Spleen (tissue), 11 donors: ENCODE results near the gene MMGT1. TPM values are rescaled to one million over a fixed set of nuclear protein-coding genes. Genes with fewer than 3 reads are reported as not detected.

Source experiments
- DNase-seq: peaks from one replicate; pipeline ENCODE4 v3.0.0-alpha.2; 2020
- H3K27ac ChIP-seq, 8 donors: fragments of 200-600 bp; sonication (generic) in 7 of 8; 1 replicate in 4 of 8; 2 replicates in 4 of 8; pipeline versions ENCODE4 v1.5.0 to v1.8.0; 2016 to 2021; ENCODE audit warnings: inconsistent platforms in 4 of 8, mild to moderate bottlenecking in 4 of 8, moderate library complexity in 1 of 8
- H3K27me3 ChIP-seq, 7 donors: fragments of 200-600 bp; sonication (generic) in 6 of 7; replicated peaks in 1 of 7; 1 replicate in 4 of 7; 2 replicates in 3 of 7; pipeline versions ENCODE4 v1.5.0 to v1.8.0; 2016 to 2021; ENCODE audit warnings: inconsistent platforms in 3 of 7, mild to moderate bottlenecking in 1 of 7
- H3K36me3 ChIP-seq, 6 donors: fragments of 200-600 bp; sonication (generic) in 5 of 6; 1 replicate in 4 of 6; 2 replicates in 2 of 6; pipeline versions ENCODE4 v1.5.0 to v1.8.0; 2016 to 2021; ENCODE audit warnings: inconsistent platforms in 2 of 6
- H3K4me1 ChIP-seq, 6 donors: fragments of 200-600 bp; sonication (generic) in 5 of 6; 1 replicate in 3 of 6; 2 replicates in 3 of 6; pipeline versions ENCODE4 v1.5.0 to v1.8.0; 2016 to 2021; ENCODE audit warnings: inconsistent platforms in 3 of 6
- H3K4me3 ChIP-seq, 8 donors: fragments of 200-600 bp; sonication (generic) in 7 of 8; 1 replicate in 4 of 8; 2 replicates in 4 of 8; pipeline versions ENCODE4 v1.5.0 to v1.8.0; 2016 to 2021; ENCODE audit warnings: inconsistent platforms in 4 of 8, mild to moderate bottlenecking in 4 of 8, moderate library complexity in 2 of 8
- H3K9me3 ChIP-seq, 8 donors: fragments of 200-600 bp; sonication (generic) in 7 of 8; 1 replicate in 4 of 8; 2 replicates in 4 of 8; pipeline versions ENCODE4 v1.5.0 to v1.8.0; 2016 to 2021; ENCODE audit warnings: inconsistent platforms in 4 of 8
- POLR2A ChIP-seq, 3 donors: fragments of 450-650 bp; IDR thresholded peaks; one replicate each; pipeline ENCODE4 v1.5.1; 2017; ENCODE audit warnings: antibody characterized with exemption in 3 of 3, mild to moderate bottlenecking in 1 of 3
- POLR2AphosphoS5 ChIP-seq, 3 donors: sonication (generic); formaldehyde crosslinking; IDR thresholded peaks; one replicate each; pipeline ENCODE4 v1.5.1; 2017; ENCODE audit warnings: antibody characterized with exemption in 3 of 3
- WGBS, 5 donors: extraction: QIAGEN DNeasy Blood & Tissue Kit in 3 of 5; methylation state at CpG; one replicate each; pipeline versions ENCODE4 v1.1.5 to v1.1.7; 2013 to 2018; 5-methylcytosine and 5-hydroxymethylcytosine counted together
- intact Hi-C: fragments of 100-400 bp; cut with DNase I; formaldehyde crosslinking; loops from one replicate; pipeline ENCODE4 v1.15.0; 2023; ENCODE audit warnings: low total_unique reads
- polyA plus RNA-seq, 3 donors: library from polyadenylated mRNA; stranded (reverse); fragments of 200-250 nt; gene quantifications; one replicate each; pipeline ENCODE4 v1.2.1, GENCODE V29; 2013
- total RNA-seq, 7 donors: library from RNA; depleted of rRNA in 3 of 7; stranded (reverse); fragments of >200 nt in 3 of 7; fragmentation: NEBNext Ultra II Directional in 4 of 7; extraction: Animal tissue kit (Norgen Biotek cat#: 25700) in 4 of 7; gene quantifications; one replicate each; pipeline versions ENCODE4 v1.1.0 to v1.2.1, GENCODE V29; 2016 to 2021
- TF ChIP-seq, protein P1 (sequence below), 11 experiments: fragments of 200-600 bp in 7 of 11; fragments of 450-650 bp in 4 of 11; sonication (generic) in 4 of 11; IDR thresholded peaks in 8 of 11; conservative IDR thresholded peaks in 3 of 11; 1 replicate in 7 of 11; 2 replicates in 4 of 11; pipeline versions ENCODE4 v1.4.0 to v1.8.0; 2016 to 2021; ENCODE audit warnings: antibody characterized with exemption in 11 of 11, inconsistent platforms in 4 of 11, mild to moderate bottlenecking in 1 of 11
- donor health status: healthy with polysubstance abuse.
- donor health status: DM: no; HTN: no; CAD: no; lungs with moderate emphysema.
- donor health status: DM: no; HTN: no; CAD: no.
- donor health status: Bipolar disorder and iron deficiency.
- donor health status: healthy.
- donor health status: DM: no; HTN: no; CAD: no.
- donor health status: DM: yes; HTN: yes; CAD: no.

Gene MMGT1
- total and polyA plus RNA-seq, 10 donors: 2.5 to 25.7 (median 19.0) TPM

DNA sequence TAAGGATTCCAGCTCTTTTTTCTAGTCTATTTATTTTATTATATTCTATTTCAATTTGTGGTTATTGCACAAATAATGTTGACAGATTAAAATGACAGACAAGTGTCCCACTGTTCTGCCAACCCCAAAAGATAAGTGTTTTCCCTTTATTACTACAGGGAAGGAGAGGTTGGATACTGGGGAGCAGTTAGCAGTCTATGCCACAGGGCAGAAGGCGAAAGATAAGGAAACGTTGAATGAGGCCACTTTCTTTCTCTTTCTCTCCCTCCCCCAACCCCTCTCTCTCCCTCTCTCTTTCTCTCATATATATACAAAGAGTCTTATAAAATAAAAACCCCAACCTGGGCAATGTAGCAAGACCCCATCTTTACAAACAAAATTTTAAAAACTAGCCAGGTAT, 43.1 kb upstream of the MMGT1 start:
- TF ChIP-seq POLR2A (IDR thresholded peaks at IDR 0.05): no peak
- no peak for TF ChIP-seq POLR2AphosphoS5 (IDR thresholded peaks at IDR 0.05)
- TF ChIP-seq, protein P1, sequence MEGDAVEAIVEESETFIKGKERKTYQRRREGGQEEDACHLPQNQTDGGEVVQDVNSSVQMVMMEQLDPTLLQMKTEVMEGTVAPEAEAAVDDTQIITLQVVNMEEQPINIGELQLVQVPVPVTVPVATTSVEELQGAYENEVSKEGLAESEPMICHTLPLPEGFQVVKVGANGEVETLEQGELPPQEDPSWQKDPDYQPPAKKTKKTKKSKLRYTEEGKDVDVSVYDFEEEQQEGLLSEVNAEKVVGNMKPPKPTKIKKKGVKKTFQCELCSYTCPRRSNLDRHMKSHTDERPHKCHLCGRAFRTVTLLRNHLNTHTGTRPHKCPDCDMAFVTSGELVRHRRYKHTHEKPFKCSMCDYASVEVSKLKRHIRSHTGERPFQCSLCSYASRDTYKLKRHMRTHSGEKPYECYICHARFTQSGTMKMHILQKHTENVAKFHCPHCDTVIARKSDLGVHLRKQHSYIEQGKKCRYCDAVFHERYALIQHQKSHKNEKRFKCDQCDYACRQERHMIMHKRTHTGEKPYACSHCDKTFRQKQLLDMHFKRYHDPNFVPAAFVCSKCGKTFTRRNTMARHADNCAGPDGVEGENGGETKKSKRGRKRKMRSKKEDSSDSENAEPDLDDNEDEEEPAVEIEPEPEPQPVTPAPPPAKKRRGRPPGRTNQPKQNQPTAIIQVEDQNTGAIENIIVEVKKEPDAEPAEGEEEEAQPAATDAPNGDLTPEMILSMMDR (IDR thresholded peaks at IDR 0.05 in 8 of 11, conservative IDR thresholded peaks at IDR 0.05 in 3 of 11): no peak
- no peaks in the 10 kb centered on the region for H3K27me3 ChIP-seq
- H3K27ac ChIP-seq: no peak overlapping the region
- DNase-seq: no peak
- peaks cover 0 to 89% (median 0%) of the 10 kb centered on the region in 6 donors for H3K36me3 ChIP-seq
- H3K4me1 ChIP-seq: no peaks in the 10 kb centered on the region
- intact Hi-C loops: no loop called here
- 72 to 100% (median 96%) methylated on average over 2 of the region's 2 CpGs for WGBS, 5 donors
- no peak overlapping the region for H3K4me3 ChIP-seq
- H3K9me3 ChIP-seq: no peaks in the 10 kb centered on the region

DNA sequence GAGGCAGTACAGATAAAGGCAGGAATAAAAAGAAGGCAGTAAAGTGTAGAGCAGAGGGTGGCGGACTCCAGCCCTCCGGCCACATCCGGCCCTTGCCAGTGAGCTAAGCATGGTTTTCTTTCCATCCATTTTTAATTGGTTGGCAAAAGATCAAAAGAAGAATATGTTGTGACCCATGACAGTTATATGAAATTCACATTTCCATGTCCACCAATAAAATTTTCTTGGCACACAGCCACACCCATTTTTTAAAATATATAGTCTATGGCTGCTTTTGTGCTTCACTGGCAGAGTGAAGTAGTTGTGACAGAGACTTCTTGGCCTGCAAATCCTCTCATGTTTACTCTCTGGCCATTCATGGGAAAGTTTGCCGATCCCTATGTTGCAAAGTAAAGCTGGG, 41.2 kb upstream of the MMGT1 start:
- H3K4me1 ChIP-seq: no peaks in the 10 kb centered on the region
- H3K9me3 ChIP-seq: no peaks in the 10 kb centered on the region
- intact Hi-C loops: no loop called here
- H3K27me3 ChIP-seq: no peaks in the 10 kb centered on the region
- no peak for DNase-seq
- no peak overlapping the region for H3K27ac ChIP-seq
- no peak for TF ChIP-seq POLR2A (IDR thresholded peaks at IDR 0.05)
- TF ChIP-seq, protein P1 (IDR thresholded peaks at IDR 0.05 in 8 of 11, conservative IDR thresholded peaks at IDR 0.05 in 3 of 11): no peak
- TF ChIP-seq POLR2AphosphoS5 (IDR thresholded peaks at IDR 0.05): no peak
- H3K36me3 ChIP-seq: peaks cover 0 to 95% (median 0%) of the 10 kb centered on the region in 6 donors
- H3K4me3 ChIP-seq: no peak overlapping the region
- 93 to 99% (median 96%) methylated on average over 4 of the region's 4 CpGs for WGBS, 5 donors

DNA sequence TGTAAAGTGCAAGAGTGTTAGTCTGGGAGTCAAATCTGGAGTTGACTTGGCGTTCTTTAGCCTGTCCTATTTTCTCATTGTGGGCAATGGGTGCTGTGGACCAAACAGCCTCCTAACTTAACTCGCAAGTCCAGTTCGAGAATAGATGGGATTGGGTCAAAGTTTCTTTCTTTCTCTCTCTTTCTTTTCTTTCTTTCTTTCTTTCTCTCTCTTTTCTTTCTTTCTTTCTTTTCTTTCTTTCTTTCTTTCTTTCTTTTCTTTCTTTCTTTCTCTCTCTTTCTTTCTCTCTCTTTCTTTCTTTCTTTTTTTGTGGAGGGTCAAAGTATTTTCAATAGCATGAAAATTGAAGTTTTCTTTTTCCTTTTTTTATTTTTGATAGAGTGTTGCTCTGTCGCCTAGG, 14.5 kb upstream of the MMGT1 start:
- TF ChIP-seq POLR2A (IDR thresholded peaks at IDR 0.05) (no peak), POLR2AphosphoS5 (IDR thresholded peaks at IDR 0.05) (no peak)
- TF ChIP-seq, protein P1 (IDR thresholded peaks at IDR 0.05 in 8 of 11, conservative IDR thresholded peaks at IDR 0.05 in 3 of 11): no peak
- Histone ChIP-seq H3K27me3 (no peaks in the 10 kb centered on the region), H3K4me3 (no peak overlapping the region), H3K27ac (no peak overlapping the region), H3K9me3 (no peaks in the 10 kb centered on the region), H3K36me3 (no peaks in the 10 kb centered on the region), H3K4me1 (peaks cover 4 to 41% (median 24%) of the 10 kb centered on the region in 6 donors)
- DNase-seq: no peak
- intact Hi-C loops: no loop called here
- 85 to 97% (median 94%) methylated on average over 4 of the region's 4 CpGs for WGBS, 5 donors

DNA sequence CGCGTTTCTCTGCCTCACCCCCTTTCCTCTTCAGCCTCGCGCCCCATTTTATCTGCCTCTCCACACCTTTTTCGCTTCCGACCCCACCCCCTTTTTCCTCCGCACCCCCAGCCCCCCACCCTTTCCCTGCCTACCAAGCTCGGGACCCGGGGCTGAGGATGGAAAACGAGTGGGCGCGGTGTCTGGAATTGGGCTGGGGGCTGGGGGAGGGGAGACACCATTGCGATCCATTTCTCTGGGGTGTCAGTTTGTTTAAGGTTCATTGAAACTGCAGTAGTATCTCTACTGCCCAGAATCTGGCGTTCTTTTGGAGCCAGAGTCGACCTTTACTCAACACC, 12.2 kb upstream of the MMGT1 start:
- TF ChIP-seq, protein P1 (IDR thresholded peaks at IDR 0.05 in 8 of 11, conservative IDR thresholded peaks at IDR 0.05 in 3 of 11): no peak
- no peak for TF ChIP-seq POLR2AphosphoS5 (IDR thresholded peaks at IDR 0.05)
- TF ChIP-seq POLR2A (IDR thresholded peaks at IDR 0.05): no peak
- Histone ChIP-seq H3K4me1 (peaks cover 4 to 58% (median 31%) of the 10 kb centered on the region in 6 donors), H3K27me3 (no peaks in the 10 kb centered on the region), H3K36me3 (no peaks in the 10 kb centered on the region), H3K4me3 (peak overlapping the region; percentile 43 to 85 (median 59)), H3K27ac (peak overlapping the region in 6 of 8 donors; percentile 73 to 91 (median 88)), H3K9me3 (no peaks in the 10 kb centered on the region)
- no peak for DNase-seq
- intact Hi-C loops: no loop called here
- 0 to 40% (median 4%) methylated on average over 10 to 15 of the region's 15 CpGs for WGBS, 5 donors
